GM12891 (cell line): Measurements from ENCODE around the gene CYTH4.

ENCODE experiments used
- DNase-seq: peaks from one replicate; pipeline ENCODE4 v3.0.0; 2011; ENCODE audit warnings: low spot score; ENCODE audit not compliant: insufficient read length
- FAIRE-seq: peaks from 2 replicates; lab custom pipeline; 2011; peaks lifted over from hg19 to GRCh38; lab: Jason Lieb, UNC
- PAX5 ChIP-seq: IDR thresholded peaks from 2 replicates; pipeline ENCODE4 v1.6.1; 2011; ENCODE audit warnings: low read length, moderate library complexity, mild to moderate bottlenecking; ENCODE audit not compliant: insufficient read depth, severe bottlenecking
- POLR2A ChIP-seq: IDR thresholded peaks from 2 replicates; pipeline ENCODE4 v1.6.1; 2011; ENCODE audit warnings: low read depth, low read length, control low read depth
- POLR2AphosphoS5 ChIP-seq: IDR thresholded peaks from 2 replicates; pipeline ENCODE4 v1.6.1; 2011; ENCODE audit warnings: low read depth, low read length, control low read depth
- POU2F2 ChIP-seq: IDR thresholded peaks from 2 replicates; pipeline ENCODE4 v1.6.1; 2011; ENCODE audit warnings: low read depth, mild to moderate bottlenecking, control low read depth, low read length, moderate library complexity
- SPI1 ChIP-seq: IDR thresholded peaks from 2 replicates; pipeline ENCODE4 v1.6.1; 2011; ENCODE audit warnings: low read depth, low read length, control low read depth
- TAF1 ChIP-seq: IDR thresholded peaks from 2 replicates; pipeline ENCODE4 v1.6.1; 2011; ENCODE audit warnings: low read depth, low read length, control low read depth

The CYTH4 gene

GRCh38 chr22:37302674-37303555 lies 20.6 kb downstream of the CYTH4 start:
- DNase-seq, result no peak
- TF ChIP-seq PAX5 (no peak), SPI1 (no peak), POU2F2 (no peak), POLR2AphosphoS5 (no peak), POLR2A (no peak), TAF1 (no peak)
- FAIRE-seq, result no peak

- TF ChIP-seq TAF1, result no peak
- no peak for TF ChIP-seq SPI1
- no peak for TF ChIP-seq PAX5
- no peak for TF ChIP-seq POLR2AphosphoS5
- no peak for TF ChIP-seq POLR2A
- TF ChIP-seq POU2F2, result no peak
- no peak for FAIRE-seq
- DNase-seq, result no peak
These were observed 21.5 kb downstream of the CYTH4 start for GRCh38 chr22:37303821-37304274.

GRCh38 chr22:37304595-37305343 lies 22.5 kb downstream of the CYTH4 start:
- FAIRE-seq, result no peak

GRCh38 chr22:37305887-37306286 lies 23.6 kb downstream of the CYTH4 start:
- no peak for DNase-seq
- no peak for TF ChIP-seq POU2F2
- no peak for FAIRE-seq

More at GRCh38 chr22:37304595-37305343, 22.5 kb downstream of the CYTH4 start:
- DNase-seq, result no peak
- no peak for TF ChIP-seq TAF1
- TF ChIP-seq POLR2AphosphoS5, result no peak
- TF ChIP-seq SPI1, result no peak
- no peak for TF ChIP-seq POLR2A

- DNase-seq (no peak), FAIRE-seq (no peak)
- TF ChIP-seq SPI1 (no peak), TAF1 (no peak), POLR2AphosphoS5 (no peak), POLR2A (no peak), POU2F2 (no peak), PAX5 (no peak)
These were observed 24.2 kb downstream of the CYTH4 start for GRCh38 chr22:37306494-37306829.

GRCh38 chr22:37308385-37309200 lies 26.3 kb downstream of the CYTH4 start:
- peak; percentile 98 for FAIRE-seq

GRCh38 chr22:37309211-37310074 lies 27.1 kb downstream of the CYTH4 start:
- DNase-seq, result peak; percentile 73
- TF ChIP-seq POLR2AphosphoS5 (0 out of 2 replicates have a peak, but pooled peaks have one; percentile 19), PAX5 (no peak), TAF1 (no peak), SPI1 (0 out of 2 replicates have a peak, but pooled peaks have one; percentile 8), POU2F2 (peak; percentile 30; the same call in 1 of the 2 replicates), POLR2A (no peak)
- FAIRE-seq, result peak; percentile 96

More at GRCh38 chr22:37308385-37309200, 26.3 kb downstream of the CYTH4 start:
- no peak for DNase-seq
- TF ChIP-seq SPI1, result no peak
- no peak for TF ChIP-seq POLR2A
- no peak for TF ChIP-seq PAX5
- TF ChIP-seq TAF1, result no peak
- TF ChIP-seq POU2F2, result no peak
- TF ChIP-seq POLR2AphosphoS5, result no peak

- FAIRE-seq (peak; percentile 35), DNase-seq (no peak)
- TF ChIP-seq TAF1 (no peak), POLR2A (no peak), SPI1 (no peak), POU2F2 (no peak), POLR2AphosphoS5 (no peak), PAX5 (no peak)
These were observed 27.8 kb downstream of the CYTH4 start for GRCh38 chr22:37310075-37310606.
